ENCODE measurements around the gene CD58.
"Not testable (repeated sequence)": the region's sequence is repeated elsewhere in the genome, so short reads cannot be mapped to it uniquely, and the experiment has no call there.

Gene CD58

DNA sequence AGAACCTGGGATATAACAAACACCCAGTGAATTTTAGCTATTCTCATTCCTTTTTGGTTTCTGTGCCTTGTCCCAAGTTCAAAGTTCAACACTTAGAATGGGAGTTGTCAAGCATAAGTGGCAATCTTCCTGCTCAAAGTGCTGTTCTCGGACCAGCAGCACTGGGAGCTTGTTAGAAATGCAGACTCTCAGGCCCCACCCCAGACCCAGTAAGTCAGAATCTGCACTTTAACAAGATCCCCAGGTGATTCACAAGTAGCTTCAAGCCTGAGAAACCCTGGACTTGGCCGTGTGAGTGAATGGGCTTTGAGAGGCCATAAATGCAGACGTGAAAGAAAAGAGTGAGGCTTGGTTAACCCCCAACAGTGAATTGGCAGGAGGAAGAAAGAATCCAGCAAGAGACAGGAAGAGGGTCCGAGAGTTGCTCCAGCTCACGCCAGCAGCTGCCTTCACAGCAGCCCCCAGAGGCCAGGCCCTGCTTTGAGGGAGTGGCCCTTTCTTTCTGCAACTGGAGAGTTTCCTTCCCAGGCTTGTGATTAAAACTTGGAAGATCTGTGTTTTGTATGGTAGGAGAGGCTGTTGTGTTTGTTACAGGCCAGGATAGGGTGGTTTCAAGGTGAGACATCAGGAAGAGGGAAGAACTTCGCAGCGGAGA is 21.3 kb upstream of the CD58 start:
- not testable (repeated sequence) for DNase-seq (ENCODE audit: low spot score)

DNA sequence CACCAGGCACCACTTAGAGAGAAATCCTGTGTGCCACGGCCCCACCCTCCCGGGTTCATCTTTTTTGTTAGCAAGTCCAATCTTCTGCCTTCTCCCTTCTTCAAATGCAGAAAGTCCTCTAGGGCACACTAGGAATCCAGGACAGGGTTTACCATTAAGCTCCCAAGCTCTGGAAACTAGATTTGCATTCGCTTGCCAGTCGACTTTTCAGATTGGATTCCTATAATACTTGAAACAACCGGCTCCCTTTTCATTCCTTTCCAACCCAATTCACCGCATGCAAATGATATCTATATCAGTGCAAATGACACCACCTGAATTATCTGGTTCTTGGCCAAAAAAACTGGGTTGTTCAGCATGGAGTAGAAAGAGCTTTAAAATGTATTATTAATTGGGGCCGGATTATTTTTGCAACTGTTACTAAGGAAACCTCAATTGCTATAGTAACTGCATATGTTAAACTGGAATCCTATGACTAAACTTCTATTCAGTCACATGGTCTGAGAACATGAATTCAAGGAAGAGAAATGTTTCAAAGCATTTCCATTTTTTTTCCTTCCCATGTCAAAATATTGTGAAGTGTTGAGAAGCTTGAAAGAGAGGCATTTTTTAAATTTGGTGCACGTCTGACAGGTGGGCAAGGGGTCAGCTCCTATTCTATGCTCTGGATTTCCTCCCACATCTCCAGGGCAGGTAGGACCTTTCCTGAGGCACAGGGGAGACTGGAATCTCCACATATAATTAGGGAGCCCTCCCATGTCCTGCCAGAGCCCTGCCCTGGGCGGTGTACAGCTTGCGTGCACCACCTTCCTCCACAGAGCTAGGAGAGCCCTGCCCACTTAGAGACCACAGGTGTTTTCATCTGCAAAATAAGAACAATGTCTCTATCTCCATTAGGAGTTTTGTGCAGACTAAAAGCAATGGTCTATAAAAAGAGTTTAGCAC is 20.5 kb upstream of the CD58 start:
- DNase-seq (ENCODE audit: low spot score): not testable (repeated sequence)

DNA sequence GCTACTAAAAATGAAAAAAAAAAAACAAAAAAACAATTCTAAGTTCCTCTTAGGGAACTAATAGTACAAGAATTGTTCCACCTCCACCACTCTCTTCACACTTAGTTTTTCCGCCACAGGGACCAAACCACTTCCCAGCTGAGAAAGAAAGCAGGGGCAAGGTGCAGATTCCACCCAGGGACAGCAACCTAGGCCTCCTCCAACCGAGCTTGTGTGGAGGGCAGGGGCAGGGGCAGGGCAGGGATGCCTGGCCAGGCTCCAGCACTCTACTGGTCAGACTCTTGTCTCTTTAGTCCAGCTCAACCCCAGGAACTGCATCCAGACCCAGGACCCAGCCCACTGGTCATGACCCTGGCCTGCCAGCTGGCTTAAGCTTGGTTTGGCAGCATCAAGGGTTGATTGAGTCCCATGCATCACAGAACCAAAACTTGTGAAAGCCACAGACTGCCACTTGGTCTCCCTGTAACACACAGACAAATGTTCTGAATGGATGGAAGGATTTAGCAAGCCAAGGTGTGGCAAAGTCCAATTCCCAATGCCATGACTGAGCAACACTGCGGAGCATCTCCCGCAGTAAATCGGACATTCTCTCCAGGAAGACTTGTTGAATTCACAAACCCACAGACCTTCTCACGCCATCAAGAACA is 19.7 kb upstream of the CD58 start:
- not testable (repeated sequence) for DNase-seq (ENCODE audit: low spot score)

DNA sequence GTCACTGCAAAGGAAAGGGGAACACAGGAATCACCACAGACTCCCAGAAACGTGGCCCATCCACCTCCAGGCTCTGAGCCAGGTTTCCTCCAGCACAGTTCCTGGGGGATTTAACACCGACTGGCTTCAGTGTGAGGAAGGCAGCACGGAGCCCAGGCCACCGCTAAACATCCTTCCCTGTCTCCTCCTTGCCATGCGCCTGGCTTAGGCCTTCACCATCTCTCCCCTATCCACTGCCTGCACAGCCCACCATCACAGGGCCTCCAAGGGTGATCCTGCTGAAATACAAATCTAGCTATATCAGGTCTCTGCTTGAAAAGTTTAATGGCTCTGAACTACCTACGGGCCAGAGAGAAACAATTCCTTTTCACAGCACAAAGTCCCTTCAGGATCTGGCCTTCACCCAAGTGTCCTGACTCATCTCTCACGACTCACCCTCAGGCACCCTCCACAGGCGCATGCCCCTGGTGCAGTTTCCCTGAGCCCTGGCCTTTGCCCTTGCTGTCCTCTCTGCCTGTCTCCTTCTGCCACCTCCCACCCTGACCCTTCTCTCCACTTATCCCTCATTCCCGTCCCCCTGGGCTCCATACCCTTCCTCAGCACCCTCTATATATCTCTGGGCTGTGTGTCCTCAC is 18.4 kb upstream of the CD58 start:
- DNase-seq (ENCODE audit: low spot score): peak; percentile 39

DNA sequence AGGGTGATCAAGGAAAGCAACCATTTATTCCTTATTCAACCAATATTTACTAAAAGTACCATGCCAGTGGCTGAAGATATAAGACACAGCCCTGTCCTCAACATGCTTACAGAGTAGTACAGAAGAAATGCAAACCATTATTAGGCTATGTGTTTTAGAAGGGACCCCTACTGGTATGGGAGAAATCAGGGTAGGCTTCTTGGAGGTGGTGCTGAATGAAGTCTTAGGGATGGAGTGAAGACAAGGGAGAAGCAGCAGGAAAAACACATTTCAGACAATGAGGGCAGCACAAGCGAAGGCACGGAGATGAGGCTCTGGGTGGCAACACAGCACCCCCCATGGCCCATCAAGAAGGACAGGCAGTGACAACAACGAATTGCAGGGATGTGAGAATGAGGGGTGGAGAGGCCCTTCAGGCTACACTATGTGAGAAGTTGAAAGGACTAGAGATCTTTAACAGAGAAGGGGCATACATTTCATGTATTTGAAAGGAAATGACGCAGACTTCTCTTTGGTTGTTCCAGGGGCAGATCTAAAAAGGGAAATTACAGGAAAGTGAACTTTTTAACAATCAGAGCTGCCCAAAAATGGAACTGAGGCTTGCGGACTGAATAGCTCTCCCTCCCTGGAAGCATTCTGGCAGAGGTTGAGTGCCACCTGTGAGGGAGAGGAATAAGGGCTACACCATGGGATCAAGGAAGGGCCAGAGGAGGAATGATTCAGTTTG is 16.8 kb upstream of the CD58 start:
- DNase-seq (ENCODE audit: low spot score): no peak

DNA sequence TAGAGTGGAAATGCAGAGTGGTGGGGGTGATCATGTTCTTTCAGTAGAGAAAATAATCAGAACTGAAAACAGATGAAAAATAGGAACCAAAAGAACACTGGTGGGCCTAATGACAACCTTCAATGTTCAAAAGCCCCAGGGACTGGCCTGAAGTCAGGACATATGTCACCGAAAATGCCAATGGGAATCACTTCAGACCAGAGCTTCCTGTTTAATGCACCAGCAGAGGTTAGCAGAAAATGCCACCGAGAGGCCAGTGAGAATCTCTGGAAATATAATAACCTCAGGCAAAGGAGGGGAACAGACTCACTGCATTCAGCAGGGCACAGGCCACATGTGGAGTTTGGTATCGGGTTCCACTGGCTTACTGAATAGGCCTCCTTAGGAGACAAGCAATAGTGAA is 15.9 kb upstream of the CD58 start:
- DNase-seq (ENCODE audit: low spot score): no peak

DNA sequence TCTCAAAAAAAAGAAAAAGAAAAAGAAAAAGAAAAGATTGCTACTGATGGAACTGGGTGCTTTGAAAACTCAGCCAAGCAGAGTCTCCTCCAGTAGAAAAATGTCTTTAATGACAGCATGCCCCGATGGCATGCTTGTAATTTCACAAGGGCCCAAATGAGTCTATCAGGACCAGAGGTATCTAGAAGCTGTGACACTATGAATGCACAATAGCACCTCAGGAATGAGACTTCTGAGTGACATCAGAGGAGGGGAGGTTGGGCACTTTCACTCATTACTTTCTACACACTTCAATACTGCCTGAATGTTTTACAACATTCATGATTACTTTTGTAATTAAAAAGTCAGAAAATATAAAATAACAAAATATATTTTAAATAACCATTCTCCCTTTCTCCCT is 15.1 kb upstream of the CD58 start:
- DNase-seq (ENCODE audit: low spot score): no peak

DNA sequence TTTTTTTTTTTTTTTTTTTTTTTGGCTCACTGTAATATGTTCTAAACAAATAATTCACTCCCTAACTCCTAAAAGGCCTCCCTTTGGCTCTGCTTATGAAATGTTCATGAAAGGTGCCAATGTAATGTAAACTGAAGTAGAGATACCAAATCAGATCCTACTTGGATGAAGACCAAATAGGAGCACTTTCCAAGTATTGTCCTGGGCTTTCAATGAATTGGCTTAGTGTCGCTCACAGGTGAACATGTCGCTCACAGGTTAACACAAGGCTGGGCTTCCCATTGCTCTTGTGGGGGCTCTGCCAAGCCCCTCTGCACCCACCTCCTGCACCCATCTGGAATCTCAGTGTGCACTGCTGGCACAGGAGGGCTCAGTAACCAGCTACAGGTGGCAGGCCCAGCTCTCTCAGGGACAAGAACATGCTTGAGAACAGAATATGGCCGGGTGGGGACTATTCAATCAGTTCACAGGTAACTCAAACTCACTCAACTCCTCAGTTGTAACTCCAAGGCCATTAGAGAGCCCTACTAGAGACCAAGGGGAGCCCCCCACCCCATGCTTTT is 10.6 kb upstream of the CD58 start:
- DNase-seq (ENCODE audit: low spot score): no peak

DNA sequence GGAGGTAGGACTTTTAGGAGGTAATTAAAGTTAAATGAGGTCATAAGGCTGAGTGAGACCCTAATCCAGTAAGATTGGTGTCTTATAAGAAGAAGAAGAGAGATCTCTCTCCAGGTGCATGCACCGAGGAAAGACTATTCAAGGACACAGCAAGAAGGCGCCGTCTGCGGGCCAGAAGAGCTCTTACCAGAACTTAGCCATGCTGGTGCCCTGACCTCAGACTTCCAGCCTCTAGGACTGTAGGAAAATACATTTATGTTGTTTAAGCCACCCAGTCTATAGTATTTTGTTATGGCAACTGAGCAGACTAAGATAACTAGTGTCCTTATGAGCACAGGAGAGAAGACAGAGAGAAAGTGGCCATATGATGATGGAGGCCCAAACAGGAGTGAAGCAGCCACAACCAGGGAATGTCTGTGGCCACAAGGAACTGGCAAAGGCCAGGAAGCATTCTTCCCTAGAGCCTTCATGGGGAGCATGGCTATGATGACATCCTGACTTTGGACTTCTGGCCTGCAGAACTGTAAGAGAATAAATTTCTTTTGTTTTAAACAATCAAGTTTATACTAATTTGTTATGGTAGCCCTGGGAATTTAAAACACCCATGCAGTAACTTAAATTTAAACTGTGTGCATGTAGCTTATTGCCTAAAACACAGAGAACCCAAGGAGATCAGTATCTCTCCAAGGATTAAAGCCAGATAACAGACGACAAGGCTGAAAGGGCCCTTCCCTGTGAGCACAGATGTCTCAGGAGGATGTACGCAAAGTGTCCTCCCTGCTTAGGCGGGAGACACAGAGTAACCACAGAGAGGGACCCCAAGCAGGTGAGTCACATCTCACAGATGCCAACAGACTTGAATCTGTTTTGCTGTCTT is 9.9 kb upstream of the CD58 start:
- peak; percentile 19 for DNase-seq (ENCODE audit: low spot score)

DNA sequence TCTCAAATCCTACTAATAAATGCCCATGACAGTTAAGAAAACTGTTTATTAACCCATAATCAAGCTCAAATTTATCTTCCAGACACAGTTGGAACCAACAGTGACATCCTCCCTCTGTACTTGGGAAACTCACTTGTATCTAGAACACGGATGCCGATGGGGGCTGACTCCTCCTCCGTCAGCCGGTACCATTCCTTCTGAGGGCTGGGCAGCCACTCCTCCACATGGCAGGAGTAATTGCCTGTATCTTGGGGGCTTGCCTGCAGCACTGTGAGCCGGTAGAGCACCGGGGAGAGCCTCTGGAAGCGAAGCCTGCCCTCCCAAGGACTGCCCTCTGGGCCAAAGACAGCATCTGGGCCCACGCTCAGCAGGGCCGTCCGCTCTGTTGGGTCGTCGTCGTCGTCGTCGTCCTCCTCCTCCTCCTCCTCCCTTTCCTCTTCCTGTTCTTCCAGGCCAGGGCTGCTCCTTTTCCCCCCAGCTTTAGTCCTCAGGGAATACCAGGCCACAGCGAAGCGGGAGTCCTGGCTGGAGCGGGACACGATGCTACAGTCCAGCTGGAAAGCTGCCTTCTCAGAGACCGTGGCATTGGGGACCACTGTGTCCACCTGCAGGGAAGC is 8.5 kb upstream of the CD58 start:
- DNase-seq (ENCODE audit: low spot score): no peak

DNA sequence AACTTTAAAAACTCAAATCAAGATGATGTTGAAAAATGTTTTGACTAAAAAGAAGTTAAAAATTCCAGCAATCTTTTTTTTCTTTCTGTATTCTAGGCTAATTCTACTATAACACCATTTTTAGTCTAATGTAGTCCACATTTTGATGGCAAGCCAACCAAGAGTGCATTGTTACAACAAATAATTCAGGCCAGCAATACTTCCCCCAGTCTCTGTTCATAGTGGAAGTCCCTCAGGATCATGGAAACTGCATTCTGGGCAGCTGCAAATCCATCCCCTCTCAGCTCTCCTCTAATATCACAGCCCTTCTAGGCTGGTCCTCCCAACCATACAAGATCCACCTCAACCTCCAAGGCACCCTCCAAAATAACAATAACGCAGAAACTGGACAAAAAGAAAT is 7.8 kb upstream of the CD58 start:
- no peak for DNase-seq (ENCODE audit: low spot score)

DNA sequence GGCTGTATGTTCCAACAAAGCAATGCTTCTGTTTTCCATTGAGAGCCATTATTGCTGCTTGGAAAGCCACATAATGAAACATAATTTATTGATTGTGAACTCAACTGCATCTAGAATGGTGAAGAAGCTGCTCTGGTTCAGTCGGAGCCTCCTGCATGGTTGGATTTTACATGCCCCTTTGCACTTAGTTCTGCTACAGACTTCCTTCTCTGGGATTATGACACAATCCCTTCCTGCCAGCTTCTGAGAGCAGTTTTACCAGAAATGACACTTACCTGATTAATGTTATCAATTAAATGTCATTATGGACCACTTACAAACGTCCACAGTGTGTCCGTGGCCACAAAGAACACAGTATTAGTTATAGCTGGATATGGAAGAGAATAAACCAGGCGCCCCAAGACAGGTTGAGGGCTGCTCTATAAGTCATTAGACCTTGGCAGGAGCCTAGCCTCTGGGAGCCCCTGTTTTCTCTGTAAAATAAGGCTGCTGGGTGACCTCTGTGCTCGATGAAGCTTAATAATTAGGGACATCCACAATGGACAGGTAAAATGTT is 7.0 kb upstream of the CD58 start:
- no peak for DNase-seq (ENCODE audit: low spot score)

DNA sequence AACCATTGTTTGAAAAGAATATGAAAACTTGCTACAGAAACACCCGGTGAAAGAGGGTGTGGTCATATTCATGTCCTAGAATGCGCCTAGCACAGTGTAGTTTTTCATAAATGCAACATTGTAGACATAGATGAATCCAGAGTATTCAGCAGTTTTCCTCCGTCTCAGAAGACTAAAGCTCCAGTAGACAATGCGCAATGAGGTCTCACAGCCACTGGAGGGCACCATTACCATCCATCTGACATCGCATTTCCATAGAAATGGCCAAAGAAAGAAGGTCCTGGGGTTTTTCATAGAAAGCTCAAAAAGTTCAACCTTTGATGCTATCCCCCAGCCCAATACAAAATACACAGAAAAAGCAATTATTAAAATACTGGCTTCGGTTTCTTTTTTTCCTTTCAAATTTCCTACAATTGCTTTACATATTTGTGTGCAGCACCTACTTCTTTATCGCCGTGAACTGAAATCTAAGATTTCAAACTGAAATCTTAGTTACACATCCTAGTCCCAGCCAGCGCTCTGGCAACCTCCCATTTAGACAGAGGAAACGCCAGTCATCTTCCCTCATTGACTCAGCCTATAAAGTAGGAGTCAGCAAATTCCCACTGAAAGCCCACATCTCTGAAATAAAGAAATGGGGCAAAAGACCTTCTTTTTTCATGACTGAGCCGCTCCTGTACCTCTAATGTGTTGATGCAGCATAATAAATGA is 3.9 kb upstream of the CD58 start:
- DNase-seq (ENCODE audit: low spot score): peak; percentile 85

DNA sequence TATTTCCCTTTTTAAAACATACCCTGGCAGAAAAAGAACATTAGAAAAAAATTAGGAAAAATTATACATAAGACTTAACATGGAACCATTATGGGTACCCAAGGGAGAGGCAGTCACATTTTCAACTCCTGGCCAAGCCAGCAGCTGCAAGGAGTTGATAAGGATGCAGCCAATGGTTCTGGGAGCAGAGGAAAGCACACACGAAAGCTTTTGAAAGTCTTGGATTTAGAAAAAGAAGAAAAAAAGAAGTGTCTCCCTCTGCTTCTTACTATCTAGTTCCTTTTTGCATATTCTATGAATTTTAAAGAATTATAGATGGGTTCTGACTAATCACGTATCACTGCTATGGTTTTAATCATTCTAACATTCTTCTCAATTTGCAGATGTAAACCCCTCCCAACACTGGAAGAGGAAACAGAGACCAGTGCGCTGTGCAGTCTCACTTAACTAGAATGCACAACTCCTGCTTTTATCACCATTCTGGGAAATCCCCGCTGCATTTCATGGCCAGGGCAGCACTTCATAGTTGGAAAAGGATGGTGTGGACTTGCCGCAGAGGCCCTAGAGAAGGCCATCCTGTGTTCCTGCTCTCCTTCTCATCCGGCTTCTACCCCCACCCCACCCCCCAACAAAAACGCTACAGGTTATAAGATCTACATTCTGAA is 2.7 kb upstream of the CD58 start:
- DNase-seq (ENCODE audit: low spot score): peak; percentile 41

DNA sequence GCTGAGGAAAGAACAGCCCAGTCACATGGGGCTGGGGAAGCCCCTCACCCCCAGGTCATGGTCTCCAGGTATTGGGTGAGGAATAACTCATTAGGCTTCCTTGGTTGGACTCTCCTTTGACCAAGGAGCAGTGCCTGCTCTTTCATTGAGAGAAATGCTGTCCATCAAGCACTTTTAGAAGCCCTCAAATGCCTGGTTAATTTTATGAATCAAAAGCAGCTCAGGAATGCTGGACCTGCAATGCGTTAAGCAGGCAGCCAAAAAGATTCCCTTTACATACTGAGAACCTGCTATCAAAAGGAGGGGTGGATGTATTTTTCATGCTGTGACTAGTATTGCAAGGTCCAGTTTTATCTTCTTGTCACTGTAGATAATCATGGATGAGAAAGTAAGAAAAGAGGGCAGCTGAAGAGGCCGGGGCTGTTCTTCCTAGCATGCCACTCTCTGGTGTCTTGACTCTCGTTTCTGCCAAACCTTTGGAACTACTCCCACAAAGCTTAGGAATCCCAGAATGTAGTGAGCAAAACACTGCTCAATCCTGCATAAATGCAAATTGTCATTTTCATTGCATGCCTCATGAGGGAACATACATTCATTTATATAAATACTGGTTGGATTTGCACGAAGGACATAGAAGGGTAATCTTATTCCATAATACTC is 2.1 kb upstream of the CD58 start:
- no peak for DNase-seq (ENCODE audit: low spot score)

DNA sequence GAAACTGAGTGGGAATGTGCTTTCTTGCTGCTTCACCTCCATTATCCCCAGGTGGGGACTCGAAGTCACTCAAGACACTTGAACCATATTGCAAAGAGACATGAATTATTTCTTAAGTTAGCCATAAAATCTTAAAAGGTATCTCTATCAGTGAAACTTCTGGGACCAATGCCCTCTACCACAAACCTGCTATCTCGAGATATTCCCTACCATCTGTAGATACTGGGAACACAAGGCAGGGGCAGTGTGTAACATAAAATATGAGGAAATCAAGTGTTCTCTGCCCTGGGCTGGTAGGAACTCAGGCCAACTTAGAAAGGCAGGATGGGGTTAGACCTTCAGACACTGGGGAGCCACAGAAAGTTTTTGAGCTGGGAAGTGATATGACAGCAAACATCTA is 1.3 kb upstream of the CD58 start:
- DNase-seq (ENCODE audit: low spot score): no peak

DNA sequence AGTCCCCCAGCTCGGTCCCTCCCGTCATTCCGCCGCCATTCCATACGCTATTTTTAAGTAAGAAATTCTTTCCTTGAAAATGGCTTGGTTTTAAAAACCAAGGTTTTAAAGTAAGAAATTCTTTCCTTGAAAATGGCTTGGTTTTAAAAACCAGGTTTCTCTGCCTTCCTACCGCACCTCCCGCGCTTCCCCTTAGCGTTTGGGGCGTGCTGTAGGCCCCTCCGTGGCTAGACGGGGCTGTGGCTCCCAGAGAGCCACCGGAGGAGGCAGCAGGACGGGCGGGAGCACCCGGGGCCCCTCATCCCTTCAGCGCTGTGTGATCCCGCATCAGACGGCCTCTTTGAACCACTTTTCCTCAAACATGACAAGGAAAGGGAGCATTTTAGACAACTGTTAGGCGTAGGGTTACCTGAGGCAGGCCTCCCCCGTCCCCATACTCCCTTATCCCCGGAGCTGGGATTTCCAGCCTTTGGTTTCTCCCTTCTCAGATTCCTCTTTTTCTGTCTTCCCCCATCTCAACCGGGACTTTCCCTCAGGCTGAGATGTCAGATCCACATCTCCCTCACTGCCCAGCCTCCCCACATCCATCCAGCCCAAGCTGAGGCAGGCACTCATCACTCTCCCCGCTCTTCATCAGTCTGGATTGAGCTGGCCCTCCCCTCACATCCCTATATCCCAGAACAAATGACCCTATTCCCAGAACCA is 541 bp upstream of the CD58 start:
- peak; percentile 33 for DNase-seq (ENCODE audit: low spot score)

Data from GM03348 (cell line).